Endothelial cell of umbilical vein (primary cell): ENCODE results near the gene XKR8. TPM values are rescaled to one million over a fixed set of nuclear protein-coding genes. Genes with fewer than 3 reads are reported as not detected.

Experiments
- BruUV-seq: library from RNA; stranded (reverse); fragments of 400-500 nt; replicated peaks from 2 replicates; lab custom pipeline; 2021; lab: Mats Ljungman, UMichigan
- CTCF ChIA-PET: fragments of 300-600, 350-600 bp; sonication (Branson Sonifier 250); formaldehyde crosslinking; loops from one replicate; lab custom pipeline; 2021; ENCODE audit warnings: antibody characterized with exemption, inconsistent platforms; lab: Charles Lee
- POLR2A ChIA-PET: fragments of 300-600, 350-600 bp; sonication (Branson Sonifier 250); formaldehyde crosslinking; loops from one replicate; lab custom pipeline; 2021; ENCODE audit warnings: antibody characterized with exemption, inconsistent platforms; lab: Charles Lee
- DNase-seq: peaks from one replicate; pipeline ENCODE4 v3.0.0-alpha.2; 2011; ENCODE audit warnings: low read depth, low spot score
- FAIRE-seq: peaks from 2 replicates; lab custom pipeline; 2011; peaks lifted over from hg19 to GRCh38; lab: Jason Lieb, UNC
- H2AFZ ChIP-seq: 2 replicates; pipeline ENCODE4 v1.6.0; 2012; ENCODE audit warnings: low read depth, low read length, control low read depth, inconsistent platforms
- H3K27ac ChIP-seq: 2 replicates; pipeline ENCODE4 v1.5.1; 2011; ENCODE audit warnings: low read depth, mild to moderate bottlenecking, control low read depth, low read length, moderate library complexity; ENCODE audit not compliant: insufficient read depth
- H3K27me3 ChIP-seq, 2 experiments: 2 replicates each; pipeline versions ENCODE4 v1.6.0 to v1.6.1; 2011; ENCODE audit warnings: low read length in 2 of 2, mixed read lengths in 1 of 2; ENCODE audit not compliant: control insufficient read depth in 2 of 2, insufficient read depth in 2 of 2
- H3K36me3 ChIP-seq, 2 experiments: 2 replicates in 1 of 2; 3 replicates in 1 of 2; pipeline ENCODE4 v1.5.1; 2011; ENCODE audit warnings: low read length in 2 of 2, mild to moderate bottlenecking in 1 of 2, moderate library complexity in 1 of 2; ENCODE audit not compliant: control insufficient read depth in 2 of 2, insufficient read depth in 2 of 2; ENCODE audit errors: extremely low read depth in 1 of 2
- H3K4me1 ChIP-seq: 3 replicates; pipeline ENCODE4 v1.5.1; 2011; ENCODE audit warnings: mild to moderate bottlenecking, low read length; ENCODE audit not compliant: control insufficient read depth, insufficient read depth; ENCODE audit errors: extremely low read depth
- H3K4me2 ChIP-seq: 2 replicates; pipeline ENCODE4 v1.6.1; 2011; ENCODE audit warnings: low read length, control low read depth, mixed read lengths; ENCODE audit not compliant: insufficient read depth
- H3K4me3 ChIP-seq, 3 experiments: fragments of 200-600 bp in 1 of 3; sonication (generic), shearing (Covaris generic) in 1 of 3; replicated peaks in 1 of 3; 2 replicates each; pipeline ENCODE4 v1.5.1; 2011 to 2016; ENCODE audit warnings: control low read depth in 3 of 3, low read length in 3 of 3, mild to moderate bottlenecking in 2 of 3, inconsistent platforms in 1 of 3, low read depth in 1 of 3, moderate library complexity in 1 of 3; ENCODE audit not compliant: insufficient read depth in 1 of 3
- H3K79me2 ChIP-seq: 2 replicates; pipeline ENCODE4 v1.6.0; 2012; ENCODE audit warnings: low read length, inconsistent platforms; ENCODE audit not compliant: control insufficient read depth, insufficient read depth
- H3K9ac ChIP-seq: replicated peaks from 2 replicates; pipeline ENCODE3; 2011; ENCODE audit warnings: low read length, control low read depth; ENCODE audit not compliant: insufficient read depth; ENCODE audit errors: extremely low read depth
- H3K9me1 ChIP-seq: replicated peaks from 3 replicates; pipeline ENCODE4 v1.6.0; 2011; ENCODE audit warnings: mild to moderate bottlenecking, low read length; ENCODE audit not compliant: control insufficient read depth, insufficient read depth; ENCODE audit errors: extremely low read depth
- H3K9me3 ChIP-seq: replicated peaks from 2 replicates; pipeline ENCODE4 v1.5.1; 2012; ENCODE audit warnings: low read length, inconsistent platforms; ENCODE audit not compliant: control insufficient read depth, insufficient read depth
- H4K20me1 ChIP-seq: replicated peaks from 2 replicates; pipeline ENCODE3; 2011; ENCODE audit warnings: mild to moderate bottlenecking, low read length; ENCODE audit not compliant: control insufficient read depth, insufficient read depth; ENCODE audit errors: extremely low read depth
- CTCF ChIP-seq, 2 donors: IDR thresholded peaks; 1 replicate in 1 of 2; 2 replicates in 1 of 2; pipeline ENCODE4 v1.5.1; 2011; ENCODE audit warnings: low read length in 2 of 2, mild to moderate bottlenecking in 2 of 2, moderate library complexity in 2 of 2, control low read depth in 1 of 2, inconsistent platforms in 1 of 2, low read depth in 1 of 2; ENCODE audit not compliant: insufficient read depth in 1 of 2; ENCODE audit errors: extremely low read depth in 1 of 2
- EZH2 ChIP-seq: IDR thresholded peaks from 2 replicates; pipeline ENCODE4 v1.6.1; 2012; ENCODE audit warnings: borderline replicate concordance, low read depth, mild to moderate bottlenecking, moderate library complexity, low read length, inconsistent platforms; ENCODE audit not compliant: severe bottlenecking
- FOS ChIP-seq: IDR thresholded peaks from 2 replicates; pipeline ENCODE4 v1.6.1; 2011; ENCODE audit warnings: mild to moderate bottlenecking, low read length, moderate library complexity, borderline replicate concordance; ENCODE audit not compliant: insufficient read depth
- GATA2 ChIP-seq: IDR thresholded peaks from 2 replicates; pipeline ENCODE4 v1.7.0; 2011; ENCODE audit warnings: low read depth, mild to moderate bottlenecking, moderate library complexity, mixed read lengths, low read length; ENCODE audit not compliant: insufficient read length, insufficient read depth
- JUN ChIP-seq: IDR thresholded peaks from 2 replicates; pipeline ENCODE4 v1.6.1; 2011; ENCODE audit warnings: borderline replicate concordance, low read depth; ENCODE audit not compliant: insufficient read length, insufficient read depth
- MAX ChIP-seq: IDR thresholded peaks from 2 replicates; pipeline ENCODE4 v1.6.1; 2011; ENCODE audit not compliant: insufficient read depth, insufficient read length
- MYC ChIP-seq: IDR thresholded peaks from one replicate; pipeline ENCODE4 v1.6.1; 2011; ENCODE audit warnings: mild to moderate bottlenecking, low read depth, low read length
- POLR2A ChIP-seq: IDR thresholded peaks from 2 replicates; pipeline ENCODE4 v1.6.1; 2012; ENCODE audit warnings: low read depth, mild to moderate bottlenecking, control low read depth, low read length
- POLR2AphosphoS5 ChIP-seq: IDR thresholded peaks from 2 replicates; pipeline ENCODE4 v1.6.1; 2012; ENCODE audit warnings: low read depth, mild to moderate bottlenecking, control low read depth, low read length, moderate library complexity; ENCODE audit not compliant: insufficient read depth
- dilution Hi-C: fragments of 300-500 bp; cut with MboI; formaldehyde crosslinking; loops from one replicate; pipeline ENCODE4 v1.15.0; 2019; ENCODE audit warnings: low sequenced_read_pairs; ENCODE audit not compliant: extremely low pct_ligation_motif_present
- intact Hi-C: fragments of 100-400 bp; cut with micrococcal nuclease; formaldehyde crosslinking; loops from one replicate; pipeline ENCODE4 v1.10.0; 2022
- polyA plus RNA-seq, 4 experiments: library from polyadenylated mRNA; depleted of rRNA in 3 of 4; stranded (reverse) in 3 of 4; unstranded in 1 of 4; fragments of >200 nt; gene quantifications; 2 replicates each; pipeline versions ENCODE4 v1.2.1 to v1.2.3, GENCODE V29; 2011 to 2012; ENCODE audit warnings: missing spikeins in 1 of 4
- total RNA-seq: library from RNA; stranded (reverse); gene quantifications from 2 replicates; pipeline ENCODE4 v1.2.3, GENCODE V29; 2021

The XKR8 gene
- total and polyA plus RNA-seq, 2 donors (not counting 3 experiments of a cell fraction or from before 2014, with no cell fraction given), result 10.0 to 13.1 TPM

GRCh38 chr1:27952147-27952546 lies 7.6 kb upstream of the XKR8 start:
- CTCF ChIA-PET, result interaction anchor here (1.0 to 1.5 kb wide), 3 partner anchors 9 to 94 kb away, joined by 3 to 4 read pairs (median 3); no protein-coding TSS in a partner anchor
- Histone ChIP-seq H2AFZ (no peak overlapping the region), H3K27ac (no peak overlapping the region), H4K20me1 (no peaks in the 10 kb centered on the region), H3K27me3 (peaks cover 0 to 2% of the 10 kb centered on the region in 2 experiments), H3K36me3 (no peaks in the 10 kb centered on the region), H3K4me2 (no peak overlapping the region), H3K79me2 (no peaks in the 10 kb centered on the region), H3K9me1 (no peaks in the 10 kb centered on the region), H3K9ac (no peak overlapping the region), H3K9me3 (no peaks in the 10 kb centered on the region), H3K4me1 (no peaks in the 10 kb centered on the region), H3K4me3 (no peak overlapping the region)
- TF ChIP-seq POLR2A (no peak), MAX (no peak), JUN (no peak), GATA2 (no peak), POLR2AphosphoS5 (no peak), MYC (no peak), FOS (no peak), EZH2 (no peak), CTCF (IDR thresholded peaks at IDR 0.05; ENCODE audit: extremely low read depth in 1 of 2, insufficient read depth in 1 of 2, low read depth in 1 of 2, low read length in 2 of 2) (no peak)
- dilution Hi-C loops (no loop called here), intact Hi-C loops (no loop called here)
- no TSS peak for BruUV-seq
- FAIRE-seq (no peak), DNase-seq (no peak)
- POLR2A ChIA-PET, result no interaction called here
